Ishikawa (cell line): ENCODE results near the gene INPP5K.

Experiments
- MAX ChIP-seq: IDR thresholded peaks from 2 replicates; pipeline ENCODE4 v1.6.1; 2012
- NFIC ChIP-seq: IDR thresholded peaks from 2 replicates; pipeline ENCODE4 v1.6.1; 2012
- TAF1 ChIP-seq: IDR thresholded peaks from 2 replicates; pipeline ENCODE4 v1.6.1; 2012; ENCODE audit warnings: low read depth, mild to moderate bottlenecking
- YY1 ChIP-seq: IDR thresholded peaks from 2 replicates; pipeline ENCODE4 v1.6.1; 2012; ENCODE audit warnings: low read depth

GRCh38 chr17:1462164-1463112, 54.0 kb downstream of the INPP5K start:
- TF ChIP-seq YY1 = no peak
- no peak for TF ChIP-seq NFIC
- no peak for TF ChIP-seq MAX
- TF ChIP-seq TAF1 = no peak
